DMS53 (cell line): ENCODE measurements around the gene RIN3.

Experiments used
- DNase-seq: peaks from one replicate; lab custom pipeline; 2025; lab: John Stamatoyannopoulos, UW

RIN3 gene

GRCh38 chr14:92507174-92507768, 6.3 kb upstream of the RIN3 start:
- peak; percentile 63 for DNase-seq

GRCh38 chr14:92510972-92511371, 2.6 kb upstream of the RIN3 start:
- DNase-seq = peak; percentile 55

- DNase-seq = peak; percentile 80
Measured at GRCh38 chr14:92511453-92512238, 1.9 kb upstream of the RIN3 start.

- DNase-seq = no peak
Measured at GRCh38 chr14:92512807-92513203, 776 bp upstream of the RIN3 start.

GRCh38 chr14:92513966-92514843, 624 bp downstream of the RIN3 start:
- DNase-seq = peak; percentile 47

GRCh38 chr14:92514844-92515514, 1.4 kb downstream of the RIN3 start:
- peak; percentile 21 for DNase-seq

GRCh38 chr14:92515546-92516343, 2.2 kb downstream of the RIN3 start:
- no peak for DNase-seq

GRCh38 chr14:92516344-92516965, 2.9 kb downstream of the RIN3 start:
- no peak for DNase-seq

- no peak for DNase-seq
Measured at GRCh38 chr14:92516966-92517506, 3.5 kb downstream of the RIN3 start.

GRCh38 chr14:92517761-92518160, 4.2 kb downstream of the RIN3 start:
- DNase-seq = no peak

GRCh38 chr14:92519246-92520101, 5.9 kb downstream of the RIN3 start:
- no peak for DNase-seq

- DNase-seq = no peak
Measured at GRCh38 chr14:92520102-92521057, 6.8 kb downstream of the RIN3 start.

GRCh38 chr14:92521058-92521415, 7.5 kb downstream of the RIN3 start:
- DNase-seq = no peak

GRCh38 chr14:92523752-92524151, 10.2 kb downstream of the RIN3 start:
- DNase-seq = no peak

GRCh38 chr14:92524602-92525185, 11.1 kb downstream of the RIN3 start:
- no peak for DNase-seq

- DNase-seq = no peak
Measured at GRCh38 chr14:92525322-92526095, 11.9 kb downstream of the RIN3 start.

- no peak for DNase-seq
Measured at GRCh38 chr14:92527721-92528120, 14.1 kb downstream of the RIN3 start.
